OCI-LY3 (cell line): ENCODE data around the gene CAB39.

Experiments
- EZH2phosphoT487 ChIP-seq: fragments of 200-600 bp; shearing (Covaris generic); IDR thresholded peaks from 2 replicates; pipeline ENCODE4 v1.6.1; 2018; ENCODE audit warnings: antibody characterized with exemption, mixed run types, low read depth
- TF ChIP-seq, protein P1 (sequence below): fragments of 200-600, 300-600 bp; sonication (generic); IDR thresholded peaks from 2 replicates; pipeline ENCODE4 v1.5.1; 2014; ENCODE audit warnings: antibody characterized with exemption, low read length, low read depth

DNA sequence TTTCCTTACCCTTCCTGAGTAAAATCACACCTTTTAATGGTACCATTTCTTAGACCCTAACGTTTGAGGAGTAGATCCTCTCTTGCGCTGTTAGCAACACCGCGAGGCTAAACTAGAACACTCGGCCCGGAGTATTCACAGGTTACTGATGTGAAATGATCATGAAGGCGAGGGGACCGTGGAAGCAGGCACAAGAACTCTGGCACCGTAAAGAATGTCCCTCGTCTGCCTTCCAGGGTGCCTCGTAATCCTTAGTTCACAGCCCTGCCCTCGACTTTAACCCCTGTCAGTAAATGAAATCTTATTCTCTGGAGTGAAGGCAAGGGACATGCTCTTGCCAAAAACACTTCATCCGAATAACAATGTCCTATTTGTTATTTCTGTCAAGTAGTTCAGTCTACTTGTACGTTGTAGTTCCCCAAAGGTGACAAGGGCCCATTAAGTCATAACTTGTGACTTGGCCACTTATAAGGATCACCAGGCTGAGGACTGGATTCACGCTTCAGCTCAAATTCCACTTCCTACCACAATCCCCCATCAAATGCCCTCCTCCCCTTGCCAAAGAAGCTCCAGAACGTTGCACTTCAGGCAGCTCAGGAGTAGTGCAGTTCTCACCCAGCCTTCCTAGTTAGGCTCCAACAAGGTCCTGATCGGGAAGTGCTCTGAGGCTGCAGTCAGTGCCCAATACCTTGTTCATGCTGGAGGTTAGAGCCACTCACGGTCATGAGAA, 108.8 kb downstream of the CAB39 start:
- TF ChIP-seq, protein P1, sequence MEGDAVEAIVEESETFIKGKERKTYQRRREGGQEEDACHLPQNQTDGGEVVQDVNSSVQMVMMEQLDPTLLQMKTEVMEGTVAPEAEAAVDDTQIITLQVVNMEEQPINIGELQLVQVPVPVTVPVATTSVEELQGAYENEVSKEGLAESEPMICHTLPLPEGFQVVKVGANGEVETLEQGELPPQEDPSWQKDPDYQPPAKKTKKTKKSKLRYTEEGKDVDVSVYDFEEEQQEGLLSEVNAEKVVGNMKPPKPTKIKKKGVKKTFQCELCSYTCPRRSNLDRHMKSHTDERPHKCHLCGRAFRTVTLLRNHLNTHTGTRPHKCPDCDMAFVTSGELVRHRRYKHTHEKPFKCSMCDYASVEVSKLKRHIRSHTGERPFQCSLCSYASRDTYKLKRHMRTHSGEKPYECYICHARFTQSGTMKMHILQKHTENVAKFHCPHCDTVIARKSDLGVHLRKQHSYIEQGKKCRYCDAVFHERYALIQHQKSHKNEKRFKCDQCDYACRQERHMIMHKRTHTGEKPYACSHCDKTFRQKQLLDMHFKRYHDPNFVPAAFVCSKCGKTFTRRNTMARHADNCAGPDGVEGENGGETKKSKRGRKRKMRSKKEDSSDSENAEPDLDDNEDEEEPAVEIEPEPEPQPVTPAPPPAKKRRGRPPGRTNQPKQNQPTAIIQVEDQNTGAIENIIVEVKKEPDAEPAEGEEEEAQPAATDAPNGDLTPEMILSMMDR, result no peak
- no peak for TF ChIP-seq EZH2phosphoT487
